ENCODE measurements around the gene ZNF117.
"Not testable (repeated sequence)": the region's sequence is repeated elsewhere in the genome, so short reads cannot be mapped to it uniquely, and the experiment has no call there.

ZNF117 gene

DNA sequence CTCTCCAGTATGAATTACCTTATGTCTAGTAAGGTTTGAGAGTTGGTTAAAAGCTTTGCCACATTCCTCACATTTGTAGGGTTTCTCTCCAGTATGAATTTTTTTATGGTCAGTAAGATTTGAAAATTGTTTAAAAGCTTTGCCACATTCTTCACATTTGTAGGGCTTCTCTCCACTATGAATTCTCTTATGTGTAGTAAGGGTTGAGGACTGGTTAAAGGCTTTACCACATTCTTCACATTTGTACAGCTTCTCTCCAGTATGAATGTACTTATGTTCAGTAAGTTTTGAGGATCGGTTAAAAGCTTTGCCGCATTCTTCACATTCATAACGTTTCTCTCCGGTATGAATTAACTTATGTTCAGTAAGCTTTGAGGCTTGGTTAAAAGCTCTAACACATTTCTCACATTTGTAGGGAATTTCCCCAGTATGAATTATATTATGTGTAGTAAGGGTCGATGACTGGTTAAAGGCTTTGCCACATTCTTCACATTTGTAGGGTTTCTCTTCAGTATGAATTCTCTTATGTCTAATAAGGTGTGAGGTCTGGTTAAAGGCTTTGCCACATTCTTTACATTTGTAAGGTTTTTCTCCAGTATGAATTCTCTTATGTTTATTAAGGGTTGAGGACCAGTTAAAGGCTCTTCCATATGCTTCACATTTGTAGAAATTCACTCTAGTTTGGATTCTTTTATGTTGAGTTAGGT, 12.2 kb downstream of the ZNF117 start:
- no peak overlapping the region for H3K4me3 ChIP-seq (replicated peaks; ENCODE audit: low read depth, low read length)
- TF ChIP-seq, protein P1, sequence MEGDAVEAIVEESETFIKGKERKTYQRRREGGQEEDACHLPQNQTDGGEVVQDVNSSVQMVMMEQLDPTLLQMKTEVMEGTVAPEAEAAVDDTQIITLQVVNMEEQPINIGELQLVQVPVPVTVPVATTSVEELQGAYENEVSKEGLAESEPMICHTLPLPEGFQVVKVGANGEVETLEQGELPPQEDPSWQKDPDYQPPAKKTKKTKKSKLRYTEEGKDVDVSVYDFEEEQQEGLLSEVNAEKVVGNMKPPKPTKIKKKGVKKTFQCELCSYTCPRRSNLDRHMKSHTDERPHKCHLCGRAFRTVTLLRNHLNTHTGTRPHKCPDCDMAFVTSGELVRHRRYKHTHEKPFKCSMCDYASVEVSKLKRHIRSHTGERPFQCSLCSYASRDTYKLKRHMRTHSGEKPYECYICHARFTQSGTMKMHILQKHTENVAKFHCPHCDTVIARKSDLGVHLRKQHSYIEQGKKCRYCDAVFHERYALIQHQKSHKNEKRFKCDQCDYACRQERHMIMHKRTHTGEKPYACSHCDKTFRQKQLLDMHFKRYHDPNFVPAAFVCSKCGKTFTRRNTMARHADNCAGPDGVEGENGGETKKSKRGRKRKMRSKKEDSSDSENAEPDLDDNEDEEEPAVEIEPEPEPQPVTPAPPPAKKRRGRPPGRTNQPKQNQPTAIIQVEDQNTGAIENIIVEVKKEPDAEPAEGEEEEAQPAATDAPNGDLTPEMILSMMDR (IDR thresholded peaks at IDR 0.05; ENCODE audit: low read length, missing control alignments): no peak
- DNase-seq (ENCODE audit: low read depth): no peak

DNA sequence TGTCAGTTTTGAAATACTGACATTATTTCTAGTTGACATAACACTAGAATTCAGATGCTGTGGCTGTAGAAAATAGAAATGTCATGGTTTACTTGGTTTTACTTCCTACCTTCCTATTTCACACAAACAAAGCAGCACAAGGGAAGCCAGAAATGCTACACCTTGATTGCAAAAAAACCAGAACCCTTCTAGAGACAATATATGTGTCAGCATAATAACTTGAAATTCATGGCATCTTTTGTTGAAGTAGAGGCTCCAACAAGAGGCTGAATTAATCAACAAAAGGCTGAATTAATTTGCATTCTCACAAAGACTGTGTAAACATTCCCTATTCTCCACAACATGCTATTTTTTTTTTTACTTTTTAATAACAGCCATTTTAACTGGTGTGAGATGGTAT, 25.2 kb downstream of the ZNF117 start:
- TF ChIP-seq, protein P1 (IDR thresholded peaks at IDR 0.05; ENCODE audit: low read length, missing control alignments): no peak
- no peak overlapping the region for H3K4me3 ChIP-seq (replicated peaks; ENCODE audit: low read depth, low read length)
- DNase-seq (ENCODE audit: low read depth): no peak

DNA sequence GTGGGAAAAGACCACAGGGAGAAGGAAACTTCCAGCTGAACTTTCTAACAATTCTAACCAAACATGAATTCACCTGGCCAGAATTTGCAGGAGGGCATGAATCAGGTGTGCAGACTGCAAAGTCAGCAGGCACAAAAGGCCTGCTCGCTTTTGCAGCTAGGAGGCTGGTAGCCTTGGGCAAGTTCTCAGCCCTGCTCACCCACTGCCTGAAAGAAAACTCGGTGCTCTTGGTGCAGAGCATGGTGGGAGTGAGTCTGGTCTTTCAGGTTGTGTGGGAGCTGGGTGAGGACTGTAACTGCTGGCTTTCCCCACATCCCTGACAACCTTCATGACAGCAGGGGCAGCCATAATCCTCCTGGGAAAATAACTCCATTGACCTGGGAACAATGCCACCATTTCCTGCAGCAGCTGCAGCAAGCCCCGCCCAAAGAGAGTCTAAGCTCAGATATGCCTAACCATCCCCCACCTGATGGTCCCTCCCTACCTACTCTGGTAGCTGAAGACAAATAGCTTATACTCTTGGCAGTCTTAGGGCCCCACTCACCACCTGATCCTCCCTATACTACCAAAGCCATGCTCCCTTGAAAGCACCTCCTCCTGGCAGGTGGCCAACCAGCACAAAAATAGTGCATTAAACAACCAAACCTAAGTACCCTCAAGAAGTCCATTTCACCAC, 31.6 kb downstream of the ZNF117 start:
- TF ChIP-seq, protein P1 (IDR thresholded peaks at IDR 0.05; ENCODE audit: low read length, missing control alignments): no peak
- no peak for DNase-seq (ENCODE audit: low read depth)
- no peak overlapping the region for H3K4me3 ChIP-seq (replicated peaks; ENCODE audit: low read depth, low read length)

DNA sequence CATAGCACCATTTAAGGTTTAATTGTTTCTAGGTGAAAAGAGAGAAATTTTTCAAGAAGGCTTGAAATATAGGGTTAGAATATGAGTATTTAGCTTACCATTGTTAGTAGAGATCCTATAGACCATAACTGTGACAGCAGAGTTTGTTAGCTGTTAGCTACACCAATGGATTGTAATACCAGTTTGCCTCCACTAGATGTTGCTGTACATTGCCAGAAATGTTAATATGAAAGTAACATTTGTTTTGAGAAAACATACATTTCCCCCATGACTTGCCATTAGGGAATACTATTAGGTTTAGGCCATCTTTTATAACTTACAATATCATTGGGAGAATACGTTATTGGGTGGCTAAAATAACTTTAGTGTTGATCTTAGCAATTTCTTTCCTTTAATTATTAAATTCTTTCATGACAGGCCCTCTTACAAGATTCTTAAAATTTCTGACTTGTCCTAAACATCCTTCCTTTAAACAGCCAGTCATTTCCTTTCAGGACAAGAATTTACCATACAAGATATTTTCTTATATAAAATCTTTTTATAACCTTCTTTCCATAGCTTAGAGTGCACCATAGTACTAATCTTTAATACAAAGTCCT, 39.5 kb downstream of the ZNF117 start:
- peak; percentile 67 for DNase-seq (ENCODE audit: low read depth)
- TF ChIP-seq, protein P1 (IDR thresholded peaks at IDR 0.05; ENCODE audit: low read length, missing control alignments): peak; percentile 81

DNA sequence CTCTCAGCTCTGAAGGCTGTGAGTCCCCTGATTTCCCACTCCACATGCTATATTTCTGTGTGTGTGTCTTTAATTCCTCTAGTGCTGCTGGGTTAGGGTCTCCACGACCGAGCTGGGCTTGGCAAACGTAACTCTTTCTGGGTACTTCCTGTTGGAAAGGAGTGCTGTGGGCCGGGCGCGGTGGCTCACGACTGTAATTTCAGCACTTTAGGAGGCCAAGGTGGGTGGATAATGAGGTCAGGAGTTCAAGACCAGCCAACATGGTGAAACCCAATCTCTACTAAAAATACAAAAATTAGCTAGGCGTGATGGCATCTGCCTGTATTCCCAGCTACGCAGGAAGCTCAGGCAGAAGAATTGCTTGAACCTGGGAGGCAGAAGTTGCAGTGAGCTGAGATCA, 40.2 kb downstream of the ZNF117 start:
- DNase-seq (ENCODE audit: low read depth); H3K4me3 ChIP-seq (replicated peaks; ENCODE audit: low read depth, low read length): not testable (repeated sequence)

More for the DNA sequence above, 39.5 kb downstream of the ZNF117 start:
- no peak overlapping the region for H3K4me3 ChIP-seq (replicated peaks; ENCODE audit: low read depth, low read length)

DNA sequence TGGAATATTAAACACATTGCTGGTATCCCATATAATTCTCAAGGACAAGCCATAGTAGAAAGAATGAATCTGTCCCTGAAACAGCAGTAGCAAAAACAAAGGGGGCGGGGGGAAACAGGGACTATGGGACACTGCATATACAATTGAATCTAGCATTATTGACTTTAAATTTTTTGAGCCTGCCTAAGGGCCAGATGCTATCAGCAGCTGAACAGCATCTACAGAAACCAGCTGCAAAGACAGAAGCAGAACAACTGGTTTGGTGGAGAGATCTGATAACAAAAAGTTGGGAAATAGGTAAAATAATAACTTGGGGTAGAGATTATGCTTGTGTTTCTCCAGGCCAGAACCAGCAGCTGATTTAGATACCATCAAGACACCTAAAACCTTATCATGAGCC, 42.1 kb downstream of the ZNF117 start:
- H3K4me3 ChIP-seq (replicated peaks; ENCODE audit: low read depth, low read length); DNase-seq (ENCODE audit: low read depth): not testable (repeated sequence)

DNA sequence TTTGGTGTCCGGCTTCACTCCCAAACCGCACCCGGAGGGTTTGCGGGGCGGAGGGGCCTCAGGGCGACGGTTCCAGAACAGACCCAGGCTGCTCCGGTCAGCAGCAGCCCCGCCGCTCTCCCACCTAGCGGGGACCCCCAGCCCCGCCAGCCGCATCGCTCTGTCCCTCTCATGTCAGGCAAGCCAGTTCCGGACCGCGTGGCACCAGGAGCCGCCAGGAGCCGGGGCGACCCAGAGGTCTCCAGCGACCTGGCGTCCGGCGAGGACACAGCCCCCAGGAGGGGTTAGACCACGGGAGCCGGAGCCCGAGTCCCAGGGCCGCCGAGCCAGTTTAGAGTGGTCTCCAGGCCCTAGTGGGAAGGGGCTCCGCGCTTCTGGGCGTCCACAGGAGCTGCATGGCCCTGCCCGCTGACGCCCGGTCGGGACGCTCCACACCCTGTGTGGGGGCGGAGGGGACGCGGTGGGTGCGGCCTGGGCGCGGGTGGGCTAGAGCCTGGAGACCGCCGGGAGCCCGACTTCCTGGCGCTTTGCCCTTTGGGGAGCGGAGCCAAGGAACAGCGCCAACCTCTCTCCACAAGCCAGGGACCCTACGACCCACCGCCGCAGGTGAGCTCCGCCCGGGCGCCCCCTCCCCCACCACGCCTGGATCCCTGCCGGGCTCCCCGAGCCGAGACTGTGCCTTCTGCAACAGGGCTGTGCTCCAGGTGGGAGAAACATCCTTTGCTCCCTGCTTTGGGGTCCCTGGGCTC, 43.4 kb downstream of the ZNF117 start:
- H3K4me3 ChIP-seq (replicated peaks; ENCODE audit: low read depth, low read length): peak overlapping the region; percentile 22
- no peak for DNase-seq (ENCODE audit: low read depth)
- TF ChIP-seq, protein P1 (IDR thresholded peaks at IDR 0.05; ENCODE audit: low read length, missing control alignments): no peak
